ENCODE measurements around the gene SERP2. TPM values are rescaled to one million over a fixed set of nuclear protein-coding genes. Genes with fewer than 3 reads are reported as not detected.

SERP2 gene
- total RNA-seq, 1 experiment from 2014 or later, result not detected

- no peak overlapping the region for H3K4me3 Mint-ChIP-seq (ENCODE audit: unreplicated experiment)
- ChIA-PET CTCF (interaction anchor here (0.6 kb wide), 1 partner anchor 29 kb away, joined by 11 read pairs; no protein-coding TSS in a partner anchor), POLR2A (interaction anchor here (0.9 kb wide), 1 partner anchor 25 kb away, joined by 3 read pairs; no protein-coding TSS in a partner anchor)
- H3K4me1 Mint-ChIP-seq (ENCODE audit: low read depth, unreplicated experiment), result peaks cover 34% of the 10 kb centered on the region
- BruUV-seq (replicated peaks), result no TSS peak
- no peak for DNase-seq
- Histone ChIP-seq H3K27me3 (replicated peaks; ENCODE audit: control insufficient read depth, insufficient read depth, low read length) (no peaks in the 10 kb centered on the region), H3K4me3 (ENCODE audit: low read depth, low read length) (no peak overlapping the region), H3K36me3 (ENCODE audit: control insufficient read depth, insufficient read depth, low read length) (no peaks in the 10 kb centered on the region), H3K4me1 (peaks cover 17% of the 10 kb centered on the region), H3K9me3 (no peaks in the 10 kb centered on the region)
- no peak for TF ChIP-seq CTCF (IDR thresholded peaks at IDR 0.05; ENCODE audit: insufficient read depth in 1 of 2, low read depth in 1 of 2, low read length in 1 of 2, severe bottlenecking in 1 of 2, unreplicated experiment in 1 of 2)
- no peaks in the 10 kb centered on the region for H3K36me3 Mint-ChIP-seq (ENCODE audit: insufficient read depth, unreplicated experiment)
- H3K27me3 Mint-ChIP-seq (ENCODE audit: insufficient read depth, unreplicated experiment), result no peaks in the 10 kb centered on the region
- H3K9me3 Mint-ChIP-seq (ENCODE audit: unreplicated experiment), result no peaks in the 10 kb centered on the region
- no peak overlapping the region for H3K27ac Mint-ChIP-seq (ENCODE audit: unreplicated experiment)
- intact Hi-C loops (cut with micrococcal nuclease; ENCODE audit: unreplicated experiment), result no loop called here
Observed at GRCh38 chr13:44409595-44409994, 36.0 kb downstream of the SERP2 start.

- Mint-ChIP-seq H3K27me3 (ENCODE audit: insufficient read depth, unreplicated experiment) (no peaks in the 10 kb centered on the region), H3K4me1 (ENCODE audit: low read depth, unreplicated experiment) (peaks cover 28% of the 10 kb centered on the region), H3K9me3 (ENCODE audit: unreplicated experiment) (no peaks in the 10 kb centered on the region), H3K36me3 (ENCODE audit: insufficient read depth, unreplicated experiment) (no peaks in the 10 kb centered on the region), H3K4me3 (ENCODE audit: unreplicated experiment) (no peak overlapping the region), H3K27ac (ENCODE audit: unreplicated experiment) (peak overlapping the region; percentile 40)
- CTCF ChIA-PET, result interaction anchor here (0.6 kb wide), 1 partner anchor 30 kb away, joined by 11 read pairs; no protein-coding TSS in a partner anchor
- POLR2A ChIA-PET, result no interaction called here
- no TSS peak for BruUV-seq (replicated peaks)
- Histone ChIP-seq H3K9me3 (no peaks in the 10 kb centered on the region), H3K4me1 (peaks cover 9% of the 10 kb centered on the region), H3K27me3 (replicated peaks; ENCODE audit: control insufficient read depth, insufficient read depth, low read length) (no peaks in the 10 kb centered on the region), H3K36me3 (ENCODE audit: control insufficient read depth, insufficient read depth, low read length) (no peaks in the 10 kb centered on the region), H3K4me3 (ENCODE audit: low read depth, low read length) (no peak overlapping the region)
- no peak for TF ChIP-seq CTCF (IDR thresholded peaks at IDR 0.05; ENCODE audit: insufficient read depth in 1 of 2, low read depth in 1 of 2, low read length in 1 of 2, severe bottlenecking in 1 of 2, unreplicated experiment in 1 of 2)
- no peak for DNase-seq
- intact Hi-C loops (cut with micrococcal nuclease; ENCODE audit: unreplicated experiment), result no loop called here
Observed at GRCh38 chr13:44410328-44410859, 36.8 kb downstream of the SERP2 start.

- ChIA-PET POLR2A (no interaction called here), CTCF (no interaction called here)
- no peaks in the 10 kb centered on the region for H3K27me3 ChIP-seq (replicated peaks; ENCODE audit: control insufficient read depth, insufficient read depth, low read length)
- Mint-ChIP-seq H3K27ac (ENCODE audit: unreplicated experiment) (peak overlapping the region; percentile 19), H3K4me1 (ENCODE audit: low read depth, unreplicated experiment) (peaks cover 25% of the 10 kb centered on the region), H3K27me3 (ENCODE audit: insufficient read depth, unreplicated experiment) (no peaks in the 10 kb centered on the region), H3K9me3 (ENCODE audit: unreplicated experiment) (no peaks in the 10 kb centered on the region), H3K4me3 (ENCODE audit: unreplicated experiment) (no peak overlapping the region), H3K36me3 (ENCODE audit: insufficient read depth, unreplicated experiment) (no peaks in the 10 kb centered on the region)
- intact Hi-C loops (cut with micrococcal nuclease; ENCODE audit: unreplicated experiment), result no loop called here
- no peaks in the 10 kb centered on the region for H3K9me3 ChIP-seq
- TF ChIP-seq CTCF (IDR thresholded peaks at IDR 0.05; ENCODE audit: insufficient read depth in 1 of 2, low read depth in 1 of 2, low read length in 1 of 2, severe bottlenecking in 1 of 2, unreplicated experiment in 1 of 2), result no peak
- H3K4me3 ChIP-seq (ENCODE audit: low read depth, low read length), result no peak overlapping the region
- BruUV-seq (replicated peaks), result no TSS peak
- DNase-seq, result no peak
- no peaks in the 10 kb centered on the region for H3K36me3 ChIP-seq (ENCODE audit: control insufficient read depth, insufficient read depth, low read length)
- no peaks in the 10 kb centered on the region for H3K4me1 ChIP-seq
Observed at GRCh38 chr13:44411841-44412240, 38.2 kb downstream of the SERP2 start.

Data from Caco-2 (cell line).